ENCODE results near the gene SOX8. TPM values are rescaled to one million over a fixed set of nuclear protein-coding genes. Genes with fewer than 3 reads are reported as not detected.

The SOX8 gene
- total RNA-seq, 1 donor from 2014 or later = 0.75 TPM

DNA sequence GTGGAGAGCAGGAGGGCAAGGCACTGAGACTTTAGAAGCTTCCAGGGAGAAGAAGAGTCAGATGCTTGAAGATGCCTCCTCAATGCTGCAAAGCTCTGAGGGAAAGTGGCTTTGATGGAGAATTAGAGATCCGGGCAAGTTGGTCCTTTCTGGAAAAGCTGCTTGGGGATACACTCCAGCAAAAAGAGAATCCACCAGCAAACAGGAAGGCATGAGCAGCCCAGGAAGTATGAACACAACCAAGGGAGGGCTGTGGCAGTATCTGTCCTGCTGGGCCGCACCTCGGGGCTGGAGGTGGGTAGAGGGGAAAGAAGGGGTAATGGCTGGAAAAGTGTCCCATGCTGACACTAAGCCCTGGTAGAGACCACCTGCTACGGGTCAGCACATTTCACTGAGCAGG lies 16.1 kb upstream of the SOX8 start:
- Histone ChIP-seq H3K27me3 (peaks cover 10% of the 10 kb centered on the region), H4K20me1 (ENCODE audit: low read depth) (peaks cover 21% of the 10 kb centered on the region), H3K4me3 (no peak overlapping the region), H3K4me1 (peaks cover 12% of the 10 kb centered on the region), H3K9ac (no peak overlapping the region), H3K27ac (no peak overlapping the region), H3K36me3 (no peaks in the 10 kb centered on the region), H3F3A (ENCODE audit: low read depth) (peaks cover 17% of the 10 kb centered on the region), H3K4me2 (no peak overlapping the region), H3K9me3 (ENCODE audit: low read depth) (no peaks in the 10 kb centered on the region), H2AFZ (replicated peaks) (no peak overlapping the region), H3K79me2 (ENCODE audit: low read depth) (no peaks in the 10 kb centered on the region)
- TF ChIP-seq, protein P1, sequence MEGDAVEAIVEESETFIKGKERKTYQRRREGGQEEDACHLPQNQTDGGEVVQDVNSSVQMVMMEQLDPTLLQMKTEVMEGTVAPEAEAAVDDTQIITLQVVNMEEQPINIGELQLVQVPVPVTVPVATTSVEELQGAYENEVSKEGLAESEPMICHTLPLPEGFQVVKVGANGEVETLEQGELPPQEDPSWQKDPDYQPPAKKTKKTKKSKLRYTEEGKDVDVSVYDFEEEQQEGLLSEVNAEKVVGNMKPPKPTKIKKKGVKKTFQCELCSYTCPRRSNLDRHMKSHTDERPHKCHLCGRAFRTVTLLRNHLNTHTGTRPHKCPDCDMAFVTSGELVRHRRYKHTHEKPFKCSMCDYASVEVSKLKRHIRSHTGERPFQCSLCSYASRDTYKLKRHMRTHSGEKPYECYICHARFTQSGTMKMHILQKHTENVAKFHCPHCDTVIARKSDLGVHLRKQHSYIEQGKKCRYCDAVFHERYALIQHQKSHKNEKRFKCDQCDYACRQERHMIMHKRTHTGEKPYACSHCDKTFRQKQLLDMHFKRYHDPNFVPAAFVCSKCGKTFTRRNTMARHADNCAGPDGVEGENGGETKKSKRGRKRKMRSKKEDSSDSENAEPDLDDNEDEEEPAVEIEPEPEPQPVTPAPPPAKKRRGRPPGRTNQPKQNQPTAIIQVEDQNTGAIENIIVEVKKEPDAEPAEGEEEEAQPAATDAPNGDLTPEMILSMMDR (IDR thresholded peaks at IDR 0.05) = no peak
- TF ChIP-seq EZH2phosphoT487 (IDR thresholded peaks at IDR 0.05) (no peak), EZH2 (IDR thresholded peaks at IDR 0.05) (no peak)
- peaks cover 23% of the 10 kb centered on the region for H3K9me3 Mint-ChIP-seq
- peaks cover 56% of the 10 kb centered on the region for H3K4me1 Mint-ChIP-seq
- peaks cover 32% of the 10 kb centered on the region for H3K36me3 Mint-ChIP-seq
- peak overlapping the region; percentile 19 for H3K4me3 Mint-ChIP-seq
- H3K27me3 Mint-ChIP-seq (ENCODE audit: insufficient read depth, low read depth) = peaks cover 7% of the 10 kb centered on the region
- H3K27ac Mint-ChIP-seq = no peak overlapping the region
- DNase-seq (ENCODE audit: low spot score) = no peak

DNA sequence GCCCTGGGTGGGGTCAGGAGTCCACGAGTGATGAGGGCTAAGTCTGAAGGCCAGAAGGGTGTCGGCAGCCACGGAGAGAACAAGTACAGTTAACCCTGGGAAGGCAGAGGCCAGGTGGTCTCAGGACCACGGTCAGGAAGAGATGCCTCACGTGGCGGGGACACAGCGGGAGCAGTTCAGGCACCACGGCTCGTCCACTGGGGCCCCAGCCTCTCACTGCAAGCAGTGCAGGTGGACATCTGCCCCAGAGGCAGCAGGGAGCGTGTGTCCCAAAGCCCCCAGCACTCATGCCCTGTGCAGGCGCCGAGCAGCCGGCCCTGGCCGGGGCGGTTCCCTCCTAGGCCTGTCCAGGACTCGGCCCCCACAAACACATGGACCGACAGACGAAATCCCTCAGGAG lies 15.5 kb upstream of the SOX8 start:
- peaks cover 32% of the 10 kb centered on the region for H3K36me3 Mint-ChIP-seq

GRCh38 chr16:966505-966904 lies 15.1 kb upstream of the SOX8 start:
- no peak overlapping the region for H3K4me3 ChIP-seq
- H3K27ac ChIP-seq = no peak overlapping the region
- peaks cover 21% of the 10 kb centered on the region for H4K20me1 ChIP-seq (ENCODE audit: low read depth)
- Mint-ChIP-seq H3K27ac (no peak overlapping the region), H3K27me3 (ENCODE audit: insufficient read depth, low read depth) (peaks cover 8% of the 10 kb centered on the region), H3K4me1 (peaks cover 58% of the 10 kb centered on the region), H3K36me3 (peaks cover 32% of the 10 kb centered on the region), H3K9me3 (peaks cover 23% of the 10 kb centered on the region), H3K4me3 (no peak overlapping the region)
- H3K79me2 ChIP-seq (ENCODE audit: low read depth) = no peaks in the 10 kb centered on the region
- no peak overlapping the region for H3K4me2 ChIP-seq
- TF ChIP-seq EZH2phosphoT487 (IDR thresholded peaks at IDR 0.05) = no peak
- no peak for TF ChIP-seq EZH2 (IDR thresholded peaks at IDR 0.05)
- TF ChIP-seq, protein P1 (IDR thresholded peaks at IDR 0.05) = no peak
- H3K4me1 ChIP-seq = peaks cover 12% of the 10 kb centered on the region
- H3K9me3 ChIP-seq (ENCODE audit: low read depth) = no peaks in the 10 kb centered on the region
- peaks cover 15% of the 10 kb centered on the region for H3K27me3 ChIP-seq
- DNase-seq (ENCODE audit: low spot score) = no peak
- H3F3A ChIP-seq (ENCODE audit: low read depth) = peaks cover 19% of the 10 kb centered on the region
- H2AFZ ChIP-seq (replicated peaks) = no peak overlapping the region
- H3K9ac ChIP-seq = no peak overlapping the region
- H3K36me3 ChIP-seq = no peaks in the 10 kb centered on the region

More for the DNA sequence above, 15.5 kb upstream of the SOX8 start:
- Histone ChIP-seq H3K27ac (no peak overlapping the region), H3K9me3 (ENCODE audit: low read depth) (no peaks in the 10 kb centered on the region), H4K20me1 (ENCODE audit: low read depth) (peaks cover 21% of the 10 kb centered on the region), H3K4me3 (no peak overlapping the region), H3K36me3 (no peaks in the 10 kb centered on the region), H3K9ac (no peak overlapping the region), H3K4me2 (no peak overlapping the region), H3K27me3 (peaks cover 10% of the 10 kb centered on the region), H3K4me1 (peaks cover 12% of the 10 kb centered on the region), H2AFZ (replicated peaks) (no peak overlapping the region), H3K79me2 (ENCODE audit: low read depth) (no peaks in the 10 kb centered on the region), H3F3A (ENCODE audit: low read depth) (peaks cover 17% of the 10 kb centered on the region)
- Mint-ChIP-seq H3K4me1 (peaks cover 56% of the 10 kb centered on the region), H3K9me3 (peaks cover 23% of the 10 kb centered on the region), H3K27ac (no peak overlapping the region), H3K4me3 (no peak overlapping the region), H3K27me3 (ENCODE audit: insufficient read depth, low read depth) (peaks cover 7% of the 10 kb centered on the region)
- no peak for TF ChIP-seq EZH2phosphoT487 (IDR thresholded peaks at IDR 0.05)
- no peak for TF ChIP-seq EZH2 (IDR thresholded peaks at IDR 0.05)
- TF ChIP-seq, protein P1 (IDR thresholded peaks at IDR 0.05) = no peak
- no peak for DNase-seq (ENCODE audit: low spot score)

All from neural progenitor cell (in vitro differentiated cells).